CD4-positive, alpha-beta T cell treated with Interleukin-15 for 1 hour (primary cell): ENCODE measurements around the gene BCLAF1.
A peak's percentile ranks its signal among the peaks of the same experiment; 100 is the strongest.
"Not testable (repeated sequence)": the region's sequence is repeated elsewhere in the genome, so short reads cannot be mapped to it uniquely, and the experiment has no call there.

Source experiments
- DNase-seq: peaks from one replicate; pipeline ENCODE4 v3.0.0-alpha.2; 2020

The BCLAF1 gene

DNA sequence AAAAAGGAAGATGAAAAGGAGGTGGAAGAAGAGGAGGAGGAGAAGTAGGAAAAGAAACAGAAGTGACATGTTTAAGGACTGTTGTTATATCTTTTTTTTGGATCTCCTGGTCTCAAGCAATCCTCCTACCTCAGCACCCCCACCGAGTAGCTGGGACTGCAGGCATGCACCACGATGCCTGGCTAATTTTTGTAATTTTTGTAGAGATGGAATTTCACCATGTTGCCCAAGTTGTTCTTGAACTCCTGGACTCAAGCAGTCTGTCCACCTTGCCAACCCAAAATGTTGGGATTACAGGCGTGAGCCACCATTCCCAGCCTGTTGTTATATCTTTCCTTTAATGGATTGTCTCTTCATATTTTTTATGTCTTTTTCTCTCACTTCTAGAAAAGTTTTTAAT lies 19.5 kb upstream of the BCLAF1 start:
- no peak for DNase-seq

DNA sequence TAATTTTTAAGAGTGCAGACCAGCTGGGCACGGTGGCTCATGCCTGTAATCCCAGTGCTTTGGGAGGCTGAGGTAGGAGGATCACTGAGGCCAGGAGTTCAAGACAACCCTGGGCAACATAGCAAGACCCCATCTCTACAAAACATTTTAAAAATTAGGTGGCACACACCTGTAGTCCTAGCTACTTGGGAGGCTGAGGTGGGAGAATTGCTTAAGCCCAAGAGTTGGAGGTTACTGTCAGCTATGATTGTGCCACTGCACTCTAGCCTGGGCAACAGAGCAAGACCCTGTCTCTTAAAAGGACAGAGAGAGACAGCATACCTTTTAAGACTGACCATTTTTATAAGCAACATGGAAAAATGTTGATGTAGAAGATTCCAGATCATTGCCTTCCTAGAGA lies 18.8 kb upstream of the BCLAF1 start:
- not testable (repeated sequence) for DNase-seq

DNA sequence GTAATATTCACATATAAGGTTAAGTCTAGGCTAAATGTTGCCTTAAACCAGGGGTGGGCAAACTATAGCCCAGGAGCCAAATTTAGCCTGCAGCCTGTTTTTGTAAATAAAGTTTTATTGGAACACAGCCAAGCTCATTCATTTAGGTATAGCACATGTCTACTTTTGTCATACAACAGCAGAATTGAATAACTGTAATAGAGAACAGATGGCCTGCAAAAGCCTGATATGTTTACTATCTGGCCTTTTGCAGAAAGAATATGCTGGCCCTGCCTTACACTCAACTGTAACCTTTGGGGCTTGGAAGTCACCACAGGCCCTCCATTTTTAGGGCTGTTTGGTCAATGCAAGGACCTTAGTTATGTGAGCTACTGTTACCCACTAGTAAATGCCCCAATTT lies 17.7 kb upstream of the BCLAF1 start:
- no peak for DNase-seq

GRCh38 chr6:136306466-136306865 lies 16.8 kb upstream of the BCLAF1 start:
- DNase-seq, result no peak

- DNase-seq, result no peak
Observed at GRCh38 chr6:136304410-136304809, 14.8 kb upstream of the BCLAF1 start.

- DNase-seq, result no peak
Observed at GRCh38 chr6:136303516-136303915, 13.9 kb upstream of the BCLAF1 start.

GRCh38 chr6:136294621-136295020 lies 5.0 kb upstream of the BCLAF1 start:
- no peak for DNase-seq

GRCh38 chr6:136290410-136291010 lies 864 bp upstream of the BCLAF1 start:
- peak; percentile 92 for DNase-seq

DNA sequence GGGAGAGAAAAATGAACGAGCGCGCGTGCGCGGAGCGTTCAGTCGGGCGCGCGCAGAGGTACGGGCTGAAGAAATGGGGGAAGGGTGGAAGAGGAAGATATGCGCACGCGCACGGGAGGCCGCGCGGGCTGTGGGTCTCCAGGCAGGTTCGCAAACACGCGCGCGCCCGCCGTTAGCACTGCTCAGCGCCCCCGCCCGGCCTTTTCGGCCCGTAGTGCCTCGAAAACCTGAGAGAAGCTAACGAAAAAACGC lies 393 bp downstream of the BCLAF1 start:
- DNase-seq, result peak; percentile 95

DNA sequence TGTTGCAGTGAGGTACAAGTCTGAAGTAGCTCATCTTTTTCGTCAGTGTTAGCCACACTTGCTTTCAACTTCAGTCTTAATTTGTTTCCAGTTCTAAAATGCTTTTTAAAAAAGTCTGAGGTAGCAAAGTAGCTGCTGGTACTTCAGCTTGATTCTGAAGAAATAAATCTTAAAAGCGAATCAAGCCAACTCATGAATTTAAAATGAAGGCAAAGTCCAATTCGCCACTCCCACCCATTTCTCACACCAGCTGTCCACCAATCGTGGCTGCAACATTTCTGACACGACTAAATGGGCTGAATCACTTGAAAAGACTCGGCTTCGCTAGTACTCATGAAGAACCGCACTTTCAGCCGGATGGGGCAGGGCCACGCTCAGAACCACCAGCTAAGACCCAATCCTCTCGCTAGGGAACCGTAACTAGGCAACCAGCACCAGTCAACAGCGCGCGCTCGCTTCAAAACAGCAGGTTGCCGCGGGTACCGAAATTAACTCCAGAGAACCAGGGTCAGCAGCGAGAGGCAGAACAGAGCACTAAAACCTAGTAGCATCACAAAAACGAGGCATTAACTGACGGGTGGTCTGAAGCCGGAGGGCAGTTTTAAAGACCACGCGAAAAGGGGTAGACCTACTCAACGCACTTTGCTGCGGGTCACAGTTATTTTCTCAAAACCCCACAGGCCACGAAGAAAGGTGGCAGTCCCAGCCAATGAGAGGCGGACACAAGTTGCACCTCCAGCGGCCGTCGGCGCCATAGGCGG lies 900 bp downstream of the BCLAF1 start:
- peak; percentile 98 for DNase-seq

DNA sequence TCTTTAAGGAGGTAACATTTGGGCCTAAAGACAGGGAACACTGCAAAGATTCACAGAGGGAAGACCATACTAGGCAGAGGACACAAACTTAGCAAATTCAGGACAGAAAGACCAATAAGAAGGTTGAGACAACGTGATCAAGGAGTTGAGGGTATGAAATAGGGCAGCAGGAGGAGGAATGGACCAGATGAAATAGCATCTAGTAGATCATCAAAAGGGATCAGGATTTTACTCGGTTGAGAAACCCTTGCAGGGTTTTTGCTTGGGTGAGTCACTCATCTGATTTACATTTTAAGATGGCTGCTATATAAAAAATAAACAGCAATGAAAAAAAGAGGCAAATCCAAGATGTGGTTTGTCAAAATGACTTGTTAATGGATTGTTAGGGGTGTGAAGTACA lies 4.7 kb downstream of the BCLAF1 start:
- no peak for DNase-seq

DNA sequence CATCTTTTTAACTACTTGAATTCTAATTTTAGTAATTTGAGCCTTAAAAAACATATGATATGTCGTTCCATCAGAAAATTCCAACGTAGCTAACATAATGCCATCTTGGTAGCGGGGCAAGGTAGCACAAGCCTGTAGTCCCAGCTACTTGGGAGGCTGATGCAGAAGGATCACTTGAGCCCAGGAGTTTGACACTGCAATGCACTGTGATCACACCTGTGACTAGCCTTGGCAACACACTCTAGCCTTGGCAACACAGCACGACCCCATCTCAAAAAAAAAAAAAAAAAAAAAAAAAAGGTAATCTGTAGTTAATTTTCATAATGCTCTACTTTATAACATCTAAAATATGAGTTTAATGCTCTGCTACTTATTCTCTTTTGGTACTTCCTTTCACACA lies 6.7 kb downstream of the BCLAF1 start:
- no peak for DNase-seq

DNA sequence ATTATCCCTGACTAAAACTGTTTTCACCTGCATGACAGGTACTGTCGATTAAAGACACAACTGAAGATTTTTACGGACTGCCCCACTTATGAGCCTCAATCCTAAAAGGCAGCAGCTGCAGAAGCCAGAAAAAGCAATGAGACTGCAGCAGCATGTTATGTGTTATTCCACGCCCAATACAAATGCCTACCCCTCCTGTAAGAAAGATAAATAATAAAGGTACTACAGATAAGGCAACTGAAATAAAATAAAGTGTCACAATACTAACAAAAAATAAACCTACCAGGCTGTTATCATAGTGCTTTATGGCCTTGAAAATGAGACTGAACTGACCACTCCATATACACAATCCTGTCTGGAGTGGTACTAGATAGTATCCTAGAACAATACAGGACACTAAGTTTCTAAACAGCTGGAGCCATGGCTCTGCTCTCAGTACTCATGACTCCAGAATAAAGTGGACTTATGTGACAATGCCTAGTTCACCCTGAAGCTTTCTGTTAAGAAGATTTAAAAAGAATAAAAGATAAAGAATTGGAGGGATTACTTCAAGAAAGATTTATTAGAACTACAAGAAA lies 9.5 kb downstream of the BCLAF1 start:
- DNase-seq, result no peak

DNA sequence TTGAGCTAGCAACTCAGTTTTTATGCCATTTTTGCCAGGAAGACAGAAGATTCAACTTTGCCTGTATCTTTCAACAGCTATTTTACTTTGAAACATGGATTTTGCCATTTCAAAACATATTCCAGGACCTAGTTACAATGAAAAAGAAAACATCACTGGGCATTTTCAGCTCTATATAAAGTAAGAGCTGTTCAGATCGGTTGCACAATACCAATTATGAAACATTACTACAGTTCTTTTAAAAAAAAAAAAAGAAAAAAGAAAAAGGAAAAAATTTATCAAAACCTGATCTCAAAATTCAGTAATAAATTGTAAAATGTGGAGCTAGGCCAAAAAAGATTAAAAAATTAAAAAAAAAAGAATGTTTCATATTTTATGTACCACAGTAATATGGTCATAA lies 15.6 kb downstream of the BCLAF1 start:
- no peak for DNase-seq

- no peak for DNase-seq
Observed at GRCh38 chr6:136265101-136265500, 24.5 kb downstream of the BCLAF1 start.

GRCh38 chr6:136262940-136263339 lies 26.7 kb downstream of the BCLAF1 start:
- no peak for DNase-seq

DNA sequence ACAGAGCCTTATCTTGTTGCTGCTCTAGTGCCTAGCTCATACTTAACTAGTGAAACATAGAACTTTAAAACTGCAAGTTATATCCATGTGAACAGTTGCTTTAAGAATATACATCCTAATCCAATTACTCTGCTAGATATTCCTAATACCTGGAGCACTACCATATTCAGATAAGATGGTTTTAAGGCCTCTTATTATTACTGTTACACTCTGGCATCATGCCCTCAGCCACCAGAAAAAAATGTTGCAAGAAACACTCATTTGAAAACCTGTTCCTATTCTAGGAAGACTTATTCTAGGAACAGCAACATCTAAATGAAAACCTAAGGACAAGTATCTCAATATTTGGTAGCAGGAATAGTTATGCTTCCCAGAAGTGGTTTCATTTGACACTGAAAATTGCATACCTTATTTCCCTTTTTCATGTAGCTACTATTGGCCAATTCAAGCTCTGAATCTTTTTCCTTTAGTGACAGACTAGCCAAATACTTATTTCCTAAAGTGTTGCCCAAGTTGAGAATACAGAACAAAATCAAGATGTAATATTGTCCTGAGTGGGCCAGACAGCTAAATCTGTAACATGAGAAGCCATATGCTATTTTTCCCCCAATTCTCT lies 34.7 kb downstream of the BCLAF1 start:
- DNase-seq, result no peak

GRCh38 chr6:136253734-136254133 lies 35.9 kb downstream of the BCLAF1 start:
- no peak for DNase-seq

- DNase-seq, result no peak
Observed at GRCh38 chr6:136252441-136252840, 37.2 kb downstream of the BCLAF1 start.

DNA sequence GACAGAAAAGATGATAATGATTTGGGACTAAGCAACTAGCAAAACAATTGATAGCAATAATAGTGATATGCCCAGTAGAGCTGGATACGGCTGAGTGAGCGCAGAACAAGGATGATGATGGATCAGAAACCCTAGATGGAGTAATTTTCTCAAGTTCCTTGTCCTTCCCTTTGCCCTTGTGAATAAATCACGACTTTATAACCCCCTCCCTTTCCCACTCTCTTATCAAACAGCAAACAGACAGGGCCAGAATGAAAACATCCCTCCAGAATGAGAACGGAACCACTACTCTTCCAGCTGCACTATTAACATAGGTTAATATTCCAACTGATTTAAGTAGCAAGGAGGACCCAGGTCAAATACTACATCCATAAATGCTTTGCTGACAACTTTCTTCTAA lies 38.3 kb downstream of the BCLAF1 start:
- DNase-seq, result no peak

DNA sequence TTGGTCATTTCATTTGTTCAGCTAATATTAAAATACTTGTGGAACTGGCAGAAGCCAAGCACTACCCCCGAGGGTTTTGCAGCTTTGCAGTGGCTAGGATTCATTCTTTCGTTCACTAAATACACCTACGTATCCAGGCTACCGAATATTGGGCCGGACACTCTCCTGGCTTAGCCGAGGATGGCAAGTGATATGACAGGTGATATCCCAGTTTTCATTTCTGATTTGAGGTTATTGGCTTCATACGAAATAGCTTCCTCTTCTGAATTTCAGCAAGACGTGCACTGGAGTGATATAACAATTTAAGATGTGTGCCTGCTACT lies 39.0 kb downstream of the BCLAF1 start:
- DNase-seq, result no peak

GRCh38 chr6:136249811-136250685 lies 39.6 kb downstream of the BCLAF1 start, which contains the start of gene MTFR2:
MTFR2 (minus strand) TSS chr6:136250311; CDS start chr6:136249099, 1,212 bp downstream.
- DNase-seq, result peak; percentile 97

GRCh38 chr6:136249336-136249735 lies 40.3 kb downstream of the BCLAF1 start:
- no peak for DNase-seq
